ENCODE results near the gene SPACA7. TPM values are rescaled to one million over a fixed set of nuclear protein-coding genes. Genes with fewer than 3 reads are reported as not detected.

SPACA7 gene
- total and polyA plus RNA-seq, 7 donors, result not detected

DNA sequence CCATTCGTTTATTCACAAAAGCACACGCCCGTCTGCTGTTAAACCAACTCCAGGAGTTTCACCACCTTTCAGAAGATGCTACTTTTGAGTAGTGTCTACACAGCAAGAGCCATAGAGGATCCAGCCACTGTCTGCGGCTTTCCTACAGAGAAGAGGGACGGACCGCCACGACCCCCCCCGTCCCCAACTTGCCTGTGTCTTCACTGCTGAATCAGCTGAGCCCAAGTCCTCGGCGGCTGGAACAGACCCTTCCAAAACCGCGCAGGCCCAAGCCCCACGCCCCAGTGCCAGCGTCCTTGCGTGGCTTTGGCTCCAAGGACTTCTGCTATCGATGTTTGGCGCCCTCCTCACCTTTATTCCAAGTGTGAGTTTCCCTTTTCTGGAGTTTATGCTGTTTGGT lies 65.1 kb downstream of the SPACA7 start:
- no peak overlapping the region for H3K4me3 ChIP-seq
- DNase-seq (peak in 1 of 2 donors; percentile 41), ATAC-seq (no peak)
- H3K4me1 ChIP-seq, result no peaks in the 10 kb centered on the region
- intact Hi-C loops (cut with DNase I), result loop anchor here in 1 of 2 donors (5.0 kb wide), 1 partner anchor 189 kb away; no protein-coding TSS in a partner anchor
- H3K27ac ChIP-seq, result no peak overlapping the region
- WGBS, 3 donors, result 87 to 89% (median 88%) methylated on average over 16 to 17 of the region's 17 CpGs
- TF ChIP-seq, protein P1, sequence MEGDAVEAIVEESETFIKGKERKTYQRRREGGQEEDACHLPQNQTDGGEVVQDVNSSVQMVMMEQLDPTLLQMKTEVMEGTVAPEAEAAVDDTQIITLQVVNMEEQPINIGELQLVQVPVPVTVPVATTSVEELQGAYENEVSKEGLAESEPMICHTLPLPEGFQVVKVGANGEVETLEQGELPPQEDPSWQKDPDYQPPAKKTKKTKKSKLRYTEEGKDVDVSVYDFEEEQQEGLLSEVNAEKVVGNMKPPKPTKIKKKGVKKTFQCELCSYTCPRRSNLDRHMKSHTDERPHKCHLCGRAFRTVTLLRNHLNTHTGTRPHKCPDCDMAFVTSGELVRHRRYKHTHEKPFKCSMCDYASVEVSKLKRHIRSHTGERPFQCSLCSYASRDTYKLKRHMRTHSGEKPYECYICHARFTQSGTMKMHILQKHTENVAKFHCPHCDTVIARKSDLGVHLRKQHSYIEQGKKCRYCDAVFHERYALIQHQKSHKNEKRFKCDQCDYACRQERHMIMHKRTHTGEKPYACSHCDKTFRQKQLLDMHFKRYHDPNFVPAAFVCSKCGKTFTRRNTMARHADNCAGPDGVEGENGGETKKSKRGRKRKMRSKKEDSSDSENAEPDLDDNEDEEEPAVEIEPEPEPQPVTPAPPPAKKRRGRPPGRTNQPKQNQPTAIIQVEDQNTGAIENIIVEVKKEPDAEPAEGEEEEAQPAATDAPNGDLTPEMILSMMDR (IDR thresholded peaks at IDR 0.05), result no peak
- no peaks in the 10 kb centered on the region for H3K9me3 ChIP-seq
- H3K27me3 ChIP-seq (ENCODE audit: insufficient read depth in 3 of 3, low read length in 2 of 3), result peaks cover 0 to 35% (median 23%) of the 10 kb centered on the region in 3 donors
- H3K36me3 ChIP-seq (ENCODE audit: insufficient read depth in 1 of 2, low read depth in 1 of 2), result no peaks in the 10 kb centered on the region

DNA sequence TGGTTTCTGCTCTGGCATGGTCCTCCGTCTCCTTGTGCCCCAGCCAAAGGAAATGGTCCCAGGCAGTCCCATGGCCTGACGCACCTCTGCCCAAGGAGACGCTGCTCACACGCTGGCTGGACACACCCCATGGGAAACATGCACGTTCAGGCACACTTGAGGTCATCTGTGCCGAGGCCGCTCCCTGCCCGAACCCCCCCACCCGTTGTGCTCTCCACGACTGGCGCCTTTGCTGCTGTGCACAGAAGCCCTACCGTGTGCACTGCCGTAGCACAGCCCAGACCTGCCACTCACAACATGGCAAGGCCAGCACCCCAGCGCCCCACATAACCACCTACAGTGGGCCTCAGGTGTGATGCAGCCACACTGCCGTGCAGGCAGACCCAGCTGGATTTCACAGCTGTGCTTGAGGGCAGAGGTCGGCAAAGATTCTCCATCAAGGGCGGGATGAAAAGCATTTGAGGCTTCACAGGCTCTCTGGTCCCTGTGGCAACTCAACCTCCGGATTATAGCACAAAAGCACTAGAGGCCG lies 65.7 kb downstream of the SPACA7 start:
- H3K27me3 ChIP-seq (ENCODE audit: insufficient read depth in 3 of 3, low read length in 2 of 3), result peaks cover 0 to 35% (median 26%) of the 10 kb centered on the region in 3 donors

DNA sequence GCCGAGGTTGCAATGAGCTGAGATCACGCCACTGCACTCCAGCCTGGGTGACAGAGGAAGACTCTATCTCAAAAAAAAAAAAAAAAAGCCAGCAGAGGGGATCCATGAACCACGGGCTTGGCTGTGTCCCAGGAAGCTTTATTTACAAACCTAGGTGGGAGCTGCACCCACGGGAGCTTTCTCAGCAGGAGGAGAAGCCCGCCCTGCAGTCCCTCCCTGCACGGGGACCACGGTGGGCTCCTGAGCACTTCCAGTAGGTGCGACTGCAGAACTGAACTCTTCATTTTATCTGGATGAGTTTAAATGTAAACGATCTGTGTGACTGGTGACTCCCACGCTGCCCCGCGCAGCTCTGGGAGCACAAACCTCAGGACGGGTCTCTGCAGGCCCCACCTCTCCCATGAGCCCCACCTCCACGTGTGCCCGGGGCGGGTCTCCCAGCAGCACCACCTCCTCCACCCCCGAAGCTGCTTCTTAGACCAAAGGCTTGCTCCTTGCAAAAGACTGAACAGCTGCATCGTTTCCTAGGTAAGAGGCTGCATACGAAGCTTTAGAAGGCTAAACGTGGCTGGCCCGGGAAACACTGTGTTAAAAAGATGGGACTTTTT lies 66.4 kb downstream of the SPACA7 start:
- no peak overlapping the region for H3K27ac ChIP-seq
- H3K36me3 ChIP-seq (ENCODE audit: insufficient read depth in 1 of 2, low read depth in 1 of 2), result no peaks in the 10 kb centered on the region
- H3K4me3 ChIP-seq, result no peak overlapping the region
- H3K9me3 ChIP-seq, result no peaks in the 10 kb centered on the region
- DNase-seq (peak in 1 of 2 donors; percentile 19), ATAC-seq (no peak)
- H3K4me1 ChIP-seq, result no peaks in the 10 kb centered on the region
- WGBS, 3 donors, result 35 to 45% (median 40%) methylated on average over 21 of the region's 21 CpGs
- TF ChIP-seq, protein P1 (IDR thresholded peaks at IDR 0.05), result no peak
- peaks cover 0 to 41% (median 28%) of the 10 kb centered on the region in 3 donors for H3K27me3 ChIP-seq (ENCODE audit: insufficient read depth in 3 of 3, low read length in 2 of 3)
- intact Hi-C loops (cut with DNase I), result loop anchor here in 1 of 2 donors (5.0 kb wide), 1 partner anchor 190 kb away; no protein-coding TSS in a partner anchor

More for the DNA sequence above, 65.7 kb downstream of the SPACA7 start:
- ATAC-seq (no peak), DNase-seq (no peak)
- no peaks in the 10 kb centered on the region for H3K9me3 ChIP-seq
- no peaks in the 10 kb centered on the region for H3K36me3 ChIP-seq (ENCODE audit: insufficient read depth in 1 of 2, low read depth in 1 of 2)
- H3K4me3 ChIP-seq, result no peak overlapping the region
- TF ChIP-seq, protein P1 (IDR thresholded peaks at IDR 0.05), result no peak
- H3K27ac ChIP-seq, result no peak overlapping the region
- 66 to 73% (median 70%) methylated on average over 18 to 19 of the region's 19 CpGs for WGBS, 3 donors
- intact Hi-C loops (cut with DNase I), result loop anchor here in 1 of 2 donors (5.0 kb wide), 1 partner anchor 190 kb away; no protein-coding TSS in a partner anchor
- H3K4me1 ChIP-seq, result no peaks in the 10 kb centered on the region

DNA sequence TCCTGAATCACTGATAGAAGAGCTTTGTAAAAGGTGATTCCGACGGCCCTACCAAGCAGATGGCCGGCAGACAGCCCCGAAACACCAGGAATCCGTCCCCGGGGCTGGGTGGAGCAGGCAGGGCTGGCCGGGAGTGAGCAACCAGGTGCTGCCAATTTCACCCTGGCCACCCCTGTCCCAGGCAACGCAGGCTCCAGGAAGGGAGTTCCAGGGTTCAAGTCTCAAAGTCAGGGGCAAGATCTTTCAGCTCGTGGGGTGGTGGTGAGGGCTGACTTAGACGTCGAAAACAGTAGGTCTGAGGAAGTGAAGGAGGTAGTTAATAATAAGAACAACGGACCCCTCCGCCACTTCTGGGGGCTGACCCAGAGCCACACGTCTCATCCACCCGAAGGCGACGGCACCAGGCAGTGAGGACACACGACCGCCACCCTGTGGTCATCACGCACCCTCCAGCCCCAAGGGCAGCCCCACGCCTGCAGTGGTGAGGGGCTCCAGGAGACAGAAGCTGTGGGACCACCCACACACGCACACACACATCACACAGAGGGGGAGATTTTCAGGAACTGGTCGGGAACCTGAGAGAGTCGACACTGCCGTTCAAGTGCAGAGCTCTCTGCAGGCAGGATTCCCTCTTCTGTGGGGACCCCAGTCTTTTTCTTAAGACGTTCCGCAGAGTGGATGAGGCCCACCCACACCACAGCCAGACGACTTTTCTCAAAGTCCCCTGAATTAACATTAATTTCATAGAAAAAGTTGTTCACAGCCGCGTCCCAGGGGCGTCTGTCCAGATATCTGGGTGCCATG lies 67.2 kb downstream of the SPACA7 start:
- TF ChIP-seq, protein P1 (IDR thresholded peaks at IDR 0.05), result no peak
- Histone ChIP-seq H3K36me3 (ENCODE audit: insufficient read depth in 1 of 2, low read depth in 1 of 2) (no peaks in the 10 kb centered on the region), H3K27ac (no peak overlapping the region), H3K4me1 (no peaks in the 10 kb centered on the region), H3K4me3 (no peak overlapping the region), H3K9me3 (no peaks in the 10 kb centered on the region), H3K27me3 (ENCODE audit: insufficient read depth in 3 of 3, low read length in 2 of 3) (peaks cover 0 to 42% (median 28%) of the 10 kb centered on the region in 3 donors)
- DNase-seq (peak in 1 of 2 donors; percentile 42), ATAC-seq (no peak)
- 11 to 16% (median 13%) methylated on average over 26 to 31 of the region's 31 CpGs for WGBS, 3 donors
- intact Hi-C loops (cut with DNase I), result loop anchor here in 1 of 2 donors (5.0 kb wide), 1 partner anchor 191 kb away; no protein-coding TSS in a partner anchor

Data from psoas muscle (tissue), 8 donors.